Stimulated activated CD8-positive, alpha-beta memory T cell treated with anti-CD3 and anti-CD28 coated beads, Interleukin-4, amount 100 ng/mL, for 48 hours (primary cell): ENCODE data around the gene PPP6R1.
"Not testable (repeated sequence)": the region's sequence is repeated elsewhere in the genome, so short reads cannot be mapped to it uniquely, and the experiment has no call there.

Source experiments
- DNase-seq: peaks from one replicate; pipeline ENCODE4 v3.0.0-alpha.2; 2020

The PPP6R1 gene

DNA sequence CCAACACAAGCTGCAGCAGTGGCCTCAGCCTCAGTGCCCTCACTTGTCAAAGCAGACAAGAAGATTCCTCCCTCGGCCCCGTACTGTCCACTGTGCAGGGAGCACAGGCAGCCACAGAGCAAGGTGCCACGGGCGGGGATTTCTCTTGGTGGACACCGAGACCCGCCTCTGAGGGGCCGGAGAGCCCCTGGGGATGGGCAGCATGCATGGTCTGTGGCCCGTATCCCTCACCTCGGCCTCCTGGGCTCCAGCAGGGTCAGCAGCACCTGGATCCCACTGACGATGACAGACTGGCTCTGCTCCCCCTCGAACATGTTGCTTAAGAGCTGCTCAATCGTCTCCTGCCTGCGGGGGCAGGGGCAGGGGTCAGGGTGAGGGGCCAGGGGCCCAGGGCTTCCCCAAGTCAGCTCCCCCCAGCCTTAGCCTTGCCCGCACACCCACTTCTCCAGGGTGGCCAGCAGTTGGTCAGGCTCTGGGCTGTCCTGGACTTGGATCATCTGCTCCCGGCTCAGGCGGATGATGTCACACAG, 16.8 kb downstream of the PPP6R1 start:
- no peak for DNase-seq

DNA sequence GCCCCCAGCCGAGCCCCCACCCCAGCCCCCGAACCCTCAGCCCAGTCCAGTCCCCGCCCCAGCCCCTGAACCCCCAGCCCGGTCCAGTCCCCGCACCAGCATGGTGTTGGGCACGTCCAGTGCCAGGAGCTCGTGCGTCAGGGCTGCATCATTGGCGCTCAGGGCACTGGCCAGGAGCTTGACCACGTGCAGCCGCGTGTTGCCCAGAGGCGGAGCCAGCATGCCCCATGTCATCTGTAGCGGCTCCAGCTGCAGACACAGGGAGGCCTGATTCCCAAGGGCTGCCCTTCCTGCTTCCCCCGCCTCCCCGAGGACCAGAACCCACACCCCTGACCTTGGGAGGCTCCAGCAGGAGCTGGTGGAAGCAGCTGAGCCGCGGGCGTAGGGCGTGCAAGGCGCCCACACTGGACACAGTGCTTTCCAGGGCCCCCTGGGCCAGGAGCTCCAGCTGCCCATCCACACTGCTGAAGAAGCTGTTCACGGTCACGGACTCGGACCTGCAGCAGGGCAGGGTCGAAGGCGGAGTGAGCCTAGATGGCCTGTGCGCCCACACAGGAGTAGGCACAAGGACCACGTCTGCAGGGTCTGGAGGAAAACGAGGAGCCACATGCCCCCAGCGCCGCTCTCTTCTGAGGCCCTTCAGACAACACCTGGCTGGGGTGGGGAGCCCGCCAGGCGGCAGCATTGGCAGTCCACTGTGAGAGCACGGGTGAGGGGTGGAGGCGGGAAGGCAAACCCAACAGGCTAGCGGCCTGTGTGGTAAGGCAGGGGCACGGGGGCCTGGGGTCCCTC, 17.5 kb downstream of the PPP6R1 start:
- no peak for DNase-seq

DNA sequence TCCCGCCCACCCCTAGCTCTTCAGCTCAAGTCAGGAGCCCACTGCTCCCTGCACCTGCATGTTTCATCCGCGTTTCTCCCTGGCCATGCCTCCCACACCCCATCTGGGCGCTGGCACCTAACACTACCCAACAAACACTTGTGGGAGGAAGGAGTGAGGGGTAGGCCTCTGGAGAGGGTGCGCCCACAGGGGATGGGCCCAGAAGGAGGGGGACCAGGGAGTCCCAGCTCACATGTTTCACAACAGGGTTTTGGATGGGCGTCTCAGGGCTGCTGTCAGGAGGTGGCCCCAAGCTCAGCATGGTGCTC, 18.1 kb downstream of the PPP6R1 start:
- DNase-seq, result no peak

DNA sequence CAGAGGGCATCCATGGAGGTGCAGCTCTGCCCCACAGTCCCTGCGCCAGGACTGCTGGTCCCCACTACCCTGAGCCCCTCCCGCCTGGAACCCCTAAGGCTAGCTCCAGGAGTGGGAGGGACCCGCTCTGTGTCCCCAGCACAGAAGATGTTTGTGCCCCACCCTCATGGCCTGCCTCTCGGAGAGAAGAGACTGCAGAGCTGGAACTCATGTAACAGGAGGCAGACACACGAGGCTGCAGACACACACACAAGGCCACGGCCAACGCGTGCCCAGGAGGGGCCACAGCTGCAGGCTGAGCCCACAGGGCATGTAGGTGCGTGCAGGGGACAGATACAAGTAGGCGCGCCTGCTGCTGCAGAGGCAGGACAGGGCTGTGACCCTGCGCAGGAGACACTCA, 19.8 kb downstream of the PPP6R1 start:
- no peak for DNase-seq

DNA sequence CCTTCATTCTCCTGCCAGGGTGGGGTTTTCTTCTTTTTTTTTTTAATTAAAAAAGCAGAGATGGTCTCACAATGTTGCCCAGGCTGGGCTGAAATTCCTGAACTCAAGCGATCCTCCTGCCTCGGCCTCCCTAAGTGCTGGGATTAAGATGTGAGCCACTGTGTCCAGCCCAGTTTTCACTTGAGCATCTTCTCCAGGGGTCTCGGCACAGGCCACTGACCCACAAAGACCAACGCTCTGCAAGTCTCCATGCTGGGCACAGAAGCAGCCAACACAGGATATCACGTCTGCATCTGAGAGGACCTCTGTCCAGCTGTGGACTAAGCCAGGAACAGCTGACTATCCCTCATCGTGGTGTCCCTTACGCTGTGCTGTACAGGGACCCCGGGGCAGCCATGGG, 20.8 kb downstream of the PPP6R1 start:
- DNase-seq, result no peak

DNA sequence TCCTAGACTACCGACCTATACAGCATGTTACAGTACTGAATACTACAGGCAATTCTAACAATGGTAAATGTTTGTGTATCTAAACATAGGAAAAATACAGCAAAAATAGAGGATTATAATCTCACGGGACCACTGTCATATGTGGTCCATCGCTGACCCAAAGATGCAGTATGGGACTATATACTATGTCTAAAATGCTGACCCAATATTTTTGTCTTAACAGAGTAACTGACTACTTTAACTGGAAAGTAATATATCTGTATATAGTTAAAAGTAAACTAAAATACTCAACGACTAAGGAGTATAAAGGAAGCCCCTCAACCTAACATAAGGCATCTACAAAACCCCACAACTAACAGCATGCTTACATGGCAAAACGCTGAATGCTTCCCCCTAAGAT, 25.8 kb downstream of the PPP6R1 start:
- no peak for DNase-seq

DNA sequence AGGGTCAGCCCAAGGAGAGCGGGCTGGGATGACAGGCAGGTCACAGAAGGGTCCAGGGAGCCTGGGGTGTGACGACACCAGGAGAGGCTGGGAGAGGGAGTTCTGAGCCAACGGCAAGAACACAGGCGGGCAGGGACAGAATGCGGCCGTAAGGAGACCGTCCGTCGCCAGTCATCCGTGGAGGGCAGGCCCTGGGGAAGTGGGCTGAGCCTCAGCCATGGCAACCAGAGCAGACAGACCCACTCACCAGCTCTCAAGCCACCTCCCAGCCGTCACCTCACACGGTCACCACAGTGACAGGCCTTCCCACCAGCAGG, 26.6 kb downstream of the PPP6R1 start:
- no peak for DNase-seq

DNA sequence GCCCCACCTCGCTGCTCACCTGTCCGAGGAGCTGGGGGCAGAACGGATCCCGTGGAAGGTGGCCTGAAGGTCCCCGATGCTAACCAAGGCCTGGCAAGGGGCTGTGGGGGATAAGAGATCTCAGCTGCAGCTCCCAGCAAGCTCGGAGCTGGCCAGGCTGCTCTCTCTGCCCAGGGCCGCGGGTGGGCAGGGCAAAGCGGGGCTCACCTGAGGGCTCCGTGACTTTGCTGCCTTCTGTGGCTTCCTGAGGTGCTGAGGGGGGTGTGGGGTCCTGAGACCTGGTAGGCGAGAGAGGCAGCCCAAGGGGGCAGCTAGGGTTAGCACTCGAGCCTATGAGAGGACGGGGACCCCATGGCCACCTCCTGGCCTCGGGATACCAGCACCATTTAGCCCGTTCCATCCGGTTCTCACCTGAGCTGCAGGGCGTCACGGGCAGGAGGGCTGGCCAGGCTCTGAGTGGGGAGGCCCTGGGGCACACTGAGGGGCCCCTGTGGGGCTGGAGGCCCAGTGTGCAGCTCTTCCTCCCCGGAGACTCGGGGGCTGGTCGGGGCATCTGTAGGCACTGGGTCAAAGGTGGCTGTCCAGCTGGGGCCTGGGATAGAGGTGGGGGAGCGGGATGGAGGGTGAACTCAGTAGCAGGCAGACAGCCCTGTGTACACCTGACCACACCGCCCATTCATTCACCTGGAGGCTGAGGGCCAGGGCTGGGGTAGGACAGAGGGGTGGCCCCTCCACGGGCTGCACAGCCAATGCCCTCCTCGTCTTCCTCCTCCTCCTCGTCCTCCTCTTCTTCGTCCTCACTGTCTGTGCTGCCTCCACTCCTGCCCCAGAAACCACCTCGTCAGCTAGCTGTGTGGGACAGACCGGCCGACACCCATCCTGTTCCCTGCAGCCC, 27.2 kb downstream of the PPP6R1 start:
- DNase-seq, result no peak

DNA sequence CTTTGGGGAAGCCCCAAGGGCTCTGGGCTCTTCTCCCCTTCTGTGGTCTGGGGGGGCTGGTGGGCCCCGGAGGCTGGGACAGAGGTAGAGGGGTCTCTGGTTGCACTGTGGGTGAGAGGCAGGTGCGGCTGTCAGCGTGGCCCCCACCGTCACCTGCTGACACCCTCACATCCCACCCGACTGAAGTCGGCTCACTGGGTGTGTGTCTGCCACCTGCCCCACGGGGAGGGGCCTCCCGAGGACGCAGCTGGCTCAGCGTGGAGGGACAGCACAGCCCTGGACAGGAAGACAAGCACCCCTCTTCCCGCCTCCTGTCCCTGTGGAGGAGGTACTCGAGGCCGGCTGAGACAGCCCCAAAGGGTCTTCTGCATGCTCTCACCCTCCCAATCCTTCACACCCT, 28.0 kb downstream of the PPP6R1 start:
- no peak for DNase-seq

DNA sequence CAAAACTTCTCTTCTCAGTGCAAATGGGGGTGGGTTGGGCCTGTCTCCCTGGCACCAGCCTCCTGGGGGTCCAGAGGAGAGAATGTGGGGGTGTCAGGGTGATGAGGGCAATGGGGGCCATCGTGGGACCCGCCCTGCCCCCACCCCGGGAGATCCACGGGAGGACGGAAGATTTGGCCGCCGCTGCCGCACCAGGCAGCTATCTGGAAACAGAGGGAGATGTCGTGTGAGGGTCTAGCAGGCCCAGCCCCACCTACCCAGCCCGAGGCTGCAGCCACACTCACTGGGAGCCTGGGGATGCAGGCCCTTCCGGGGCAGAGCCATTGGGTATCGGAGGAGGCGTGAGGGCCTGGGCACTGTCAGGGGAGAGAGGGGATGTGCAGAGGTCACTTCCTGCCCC, 28.5 kb downstream of the PPP6R1 start:
- DNase-seq, result no peak

DNA sequence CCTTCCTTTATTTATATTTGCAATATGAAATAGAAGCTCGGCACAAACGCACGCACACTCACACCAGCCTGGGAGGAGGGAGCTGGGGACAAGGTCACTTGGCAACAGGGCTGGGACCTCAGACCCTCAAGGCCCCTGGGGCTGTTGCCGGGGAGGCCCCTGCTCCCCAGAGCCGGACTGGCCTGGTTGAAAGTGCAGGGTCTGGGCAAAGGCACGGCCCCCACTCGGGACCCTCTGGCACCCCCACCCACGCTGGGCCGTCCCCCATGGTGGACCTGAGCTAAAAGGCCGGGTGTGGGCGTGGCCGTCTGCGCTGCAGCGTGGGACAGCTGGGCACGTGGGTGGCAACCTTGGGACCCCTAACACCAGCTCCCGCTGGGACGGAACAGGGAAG, 29.0 kb downstream of the PPP6R1 start:
- no peak for DNase-seq

DNA sequence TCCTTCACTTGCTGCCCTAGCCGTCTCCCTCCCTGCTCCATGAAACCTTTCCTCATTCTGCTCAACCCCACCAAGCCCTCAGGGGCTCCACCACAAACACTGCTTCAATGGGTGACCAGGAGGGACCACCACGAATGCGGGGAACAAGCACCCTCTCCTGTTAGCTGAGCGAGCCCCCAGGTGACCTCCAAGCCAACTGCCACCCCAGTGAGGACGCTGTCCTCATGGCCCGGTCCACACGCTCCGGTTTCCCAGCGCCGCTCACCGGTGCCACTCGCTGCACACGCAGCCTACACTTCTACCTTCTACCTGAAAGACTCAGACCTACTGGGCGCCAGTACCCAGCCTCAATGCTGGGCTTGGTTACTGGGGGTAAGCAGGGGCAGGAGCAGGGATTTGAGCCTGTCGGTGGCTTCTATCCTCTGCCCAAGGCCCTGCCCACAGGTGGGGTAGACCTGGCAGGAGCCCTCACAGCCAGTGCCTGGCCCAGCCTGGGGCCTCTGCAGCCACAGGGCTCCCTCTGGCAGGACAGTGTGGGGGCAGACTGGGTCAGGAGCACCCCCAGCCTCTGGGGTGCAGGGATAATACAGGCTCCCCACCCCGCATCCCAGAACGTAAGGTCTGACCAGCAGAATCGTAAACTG, 29.6 kb downstream of the PPP6R1 start:
- DNase-seq, result no peak

DNA sequence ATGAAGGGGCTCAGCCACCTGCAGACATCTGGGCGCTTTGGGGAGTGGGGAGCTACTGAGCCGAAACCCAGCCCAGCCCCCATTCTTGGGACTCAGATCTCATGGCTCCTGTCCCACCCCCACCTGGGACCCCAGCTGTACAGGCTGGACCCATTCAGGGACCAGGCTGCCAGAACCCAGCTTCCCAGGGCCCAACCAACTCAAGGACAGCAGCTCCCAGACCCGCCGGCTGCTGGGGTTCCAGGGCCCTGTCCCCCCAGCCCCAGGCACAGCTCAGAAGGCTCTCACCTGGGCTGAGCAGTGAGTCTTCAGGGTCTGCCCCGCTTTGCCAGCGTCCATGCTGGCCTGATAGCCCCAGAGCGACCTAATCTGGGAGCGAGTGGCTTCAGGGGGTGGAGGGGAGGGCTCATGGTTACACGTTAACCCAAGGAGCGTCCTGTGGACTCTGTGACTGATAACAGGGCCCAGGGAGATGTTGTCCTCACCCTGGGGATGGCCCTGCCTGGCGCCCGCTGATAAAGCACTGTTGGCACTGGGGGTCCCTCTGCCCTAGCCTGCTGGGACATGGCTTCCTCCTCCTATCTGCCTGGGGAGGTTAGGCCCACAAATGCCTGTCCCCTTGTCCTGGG, 30.3 kb downstream of the PPP6R1 start, which contains the start of gene TMEM86B:
TSS of gene TMEM86B (minus strand) at position 361 of the 629 bp plus-strand sequence. CDS start at position 339, 22 bp downstream.
- DNase-seq, result no peak

DNA sequence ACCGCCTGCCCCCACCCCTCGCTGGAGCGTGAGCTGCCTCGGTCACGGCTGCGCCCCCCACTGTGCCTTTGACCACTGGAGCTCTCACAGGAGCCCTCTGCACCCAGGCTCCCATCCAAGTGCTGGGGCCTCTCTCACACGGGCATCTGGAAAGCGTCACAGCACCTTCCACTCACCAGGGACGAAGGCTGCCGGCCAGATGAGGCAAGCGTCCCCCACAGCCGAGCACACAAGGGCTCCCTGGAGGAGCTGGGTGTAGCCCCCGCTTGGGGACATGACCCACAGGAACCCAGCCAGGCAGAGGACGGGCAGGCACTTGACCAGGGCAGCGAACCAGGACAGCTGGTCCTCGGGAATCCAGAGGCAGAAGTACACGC, 30.8 kb downstream of the PPP6R1 start:
- no peak for DNase-seq

DNA sequence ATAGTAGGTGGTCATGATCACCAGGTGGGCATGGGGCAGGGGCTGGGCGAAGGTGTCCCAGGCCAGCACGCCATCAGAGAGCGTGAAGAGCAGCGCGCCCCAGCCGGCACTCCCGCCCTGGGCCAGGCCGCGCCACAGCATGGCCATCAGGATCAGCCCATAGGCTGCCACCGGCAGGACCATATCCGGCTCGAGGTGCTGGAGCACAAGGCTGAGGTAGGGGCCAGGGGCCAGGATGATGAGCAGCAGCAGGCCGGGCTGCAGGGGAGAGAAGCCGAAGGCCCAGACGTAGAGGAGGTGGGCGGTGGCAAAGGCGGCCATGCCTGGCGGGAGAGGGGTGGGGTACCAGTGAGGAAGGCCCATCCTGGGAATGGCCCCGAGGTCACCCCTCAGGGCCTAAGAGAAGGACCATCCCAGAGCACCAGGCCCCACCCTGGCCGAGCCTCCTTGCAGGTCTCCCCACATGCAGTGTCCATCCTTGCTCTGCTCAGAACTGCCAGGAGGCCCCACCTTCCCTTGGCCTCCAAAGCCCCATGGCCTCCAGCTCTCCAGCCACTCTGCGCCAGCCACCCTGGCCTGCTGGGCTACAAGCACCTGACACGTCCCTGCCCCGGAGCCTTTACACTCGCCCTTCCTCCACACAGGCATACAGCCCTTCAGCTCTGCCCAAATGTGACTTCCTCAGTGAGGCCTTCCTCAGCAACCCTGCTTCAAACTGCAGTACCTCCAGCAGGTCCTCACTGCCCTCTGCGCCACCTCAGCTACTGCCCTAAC, 31.4 kb downstream of the PPP6R1 start:
- no peak for DNase-seq

DNA sequence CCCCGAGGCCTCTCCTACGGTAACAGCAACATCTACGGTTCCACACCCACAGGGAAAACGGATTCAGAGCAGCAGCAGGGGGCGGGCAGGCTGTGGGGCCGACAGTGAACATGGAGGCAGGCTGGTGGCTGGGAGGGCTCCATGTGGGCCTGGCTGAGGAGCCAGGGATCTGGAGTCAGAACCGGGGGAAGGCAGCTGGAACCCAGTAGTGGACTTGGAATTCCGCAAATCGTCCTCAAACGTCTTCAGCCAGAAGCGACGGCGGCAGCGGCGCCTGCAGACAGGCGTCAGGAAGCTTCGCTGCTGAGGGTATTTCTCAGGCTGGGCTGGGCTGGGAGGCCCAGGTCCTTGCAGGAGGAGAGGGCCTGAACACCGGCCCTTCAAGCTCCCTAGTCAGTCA, 32.0 kb downstream of the PPP6R1 start:
- no peak for DNase-seq

DNA sequence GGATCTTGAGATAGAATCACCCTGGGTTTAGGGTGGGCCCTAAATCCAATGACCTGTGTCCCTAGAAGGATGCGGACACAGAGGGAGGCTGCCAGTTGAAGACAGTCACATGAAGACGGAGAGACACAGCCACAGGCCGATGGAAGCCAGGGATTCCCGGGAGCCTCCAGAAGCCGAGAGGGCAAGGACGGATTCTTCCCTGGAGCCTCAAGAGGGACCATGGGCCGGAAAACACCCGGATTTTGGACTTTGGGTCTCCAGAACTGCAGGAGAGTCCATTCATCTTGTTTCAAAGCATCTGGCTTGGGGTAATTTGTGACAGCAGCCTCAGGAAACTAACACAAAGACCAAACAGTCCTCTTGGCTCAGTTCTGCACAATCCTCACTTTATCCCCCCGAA, 32.5 kb downstream of the PPP6R1 start:
- no peak for DNase-seq

DNA sequence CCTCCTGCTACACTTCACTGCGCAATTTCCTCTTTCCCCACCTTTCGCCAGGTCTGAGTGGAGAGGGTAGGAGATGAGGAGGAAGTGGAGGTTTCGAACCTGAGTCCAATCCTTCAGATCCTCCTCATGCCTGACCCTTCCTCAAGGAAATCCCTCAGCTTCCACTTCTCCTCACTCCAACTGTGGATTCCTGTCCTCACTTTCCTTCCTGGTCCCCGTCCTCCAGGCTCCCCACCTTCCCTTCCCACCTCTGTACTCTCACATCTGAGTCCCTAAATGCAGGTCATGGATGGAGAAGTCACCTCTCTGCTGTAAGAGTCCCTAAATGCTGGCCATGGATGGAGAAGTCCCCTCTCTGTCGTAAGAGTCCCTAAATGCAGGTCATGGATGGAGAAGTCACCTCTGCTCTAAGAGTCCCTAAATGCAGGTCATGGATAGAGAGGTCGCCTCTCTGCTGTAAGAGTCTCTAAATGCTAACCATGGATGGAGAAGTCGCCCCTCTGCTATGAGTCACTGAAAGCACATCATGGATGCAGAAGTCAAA, 33.3 kb downstream of the PPP6R1 start:
- DNase-seq, result no peak

DNA sequence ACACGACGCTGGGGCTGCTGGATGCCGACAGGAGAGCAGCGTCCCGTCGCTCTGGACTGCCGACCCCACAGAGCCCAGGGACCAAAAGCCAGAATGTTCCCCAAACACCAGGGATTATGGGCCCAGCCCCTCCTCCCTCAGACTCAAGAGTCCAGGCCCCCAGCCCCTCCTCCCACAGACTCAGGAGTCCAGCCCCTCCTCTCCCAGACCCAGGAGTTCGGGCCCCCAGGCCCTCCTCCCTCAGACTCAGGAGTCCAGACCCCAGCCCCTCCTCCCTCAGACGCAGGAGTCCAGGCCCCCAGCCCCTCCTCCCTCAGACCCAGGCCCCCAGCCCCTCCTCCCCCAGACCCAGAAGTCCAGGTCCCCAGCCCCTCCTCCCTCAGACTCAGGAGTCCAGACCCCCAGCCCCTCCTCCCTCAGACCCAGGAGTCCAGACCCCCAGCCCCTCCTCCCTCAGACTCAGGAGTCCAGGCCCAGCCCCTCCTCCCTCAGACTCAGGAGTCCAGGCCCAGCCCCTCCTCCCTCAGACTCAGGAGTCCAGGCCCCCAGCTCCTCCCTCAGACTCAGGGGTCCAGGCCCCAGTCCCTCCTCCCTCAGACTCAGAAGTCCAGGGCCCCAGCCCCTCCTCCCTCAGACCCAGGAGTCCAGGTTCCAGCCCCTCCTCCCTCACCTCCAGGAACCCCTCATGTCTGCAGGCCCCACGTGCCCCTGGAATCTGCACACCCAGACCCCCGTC, 34.0 kb downstream of the PPP6R1 start:
- DNase-seq, result not testable (repeated sequence)

DNA sequence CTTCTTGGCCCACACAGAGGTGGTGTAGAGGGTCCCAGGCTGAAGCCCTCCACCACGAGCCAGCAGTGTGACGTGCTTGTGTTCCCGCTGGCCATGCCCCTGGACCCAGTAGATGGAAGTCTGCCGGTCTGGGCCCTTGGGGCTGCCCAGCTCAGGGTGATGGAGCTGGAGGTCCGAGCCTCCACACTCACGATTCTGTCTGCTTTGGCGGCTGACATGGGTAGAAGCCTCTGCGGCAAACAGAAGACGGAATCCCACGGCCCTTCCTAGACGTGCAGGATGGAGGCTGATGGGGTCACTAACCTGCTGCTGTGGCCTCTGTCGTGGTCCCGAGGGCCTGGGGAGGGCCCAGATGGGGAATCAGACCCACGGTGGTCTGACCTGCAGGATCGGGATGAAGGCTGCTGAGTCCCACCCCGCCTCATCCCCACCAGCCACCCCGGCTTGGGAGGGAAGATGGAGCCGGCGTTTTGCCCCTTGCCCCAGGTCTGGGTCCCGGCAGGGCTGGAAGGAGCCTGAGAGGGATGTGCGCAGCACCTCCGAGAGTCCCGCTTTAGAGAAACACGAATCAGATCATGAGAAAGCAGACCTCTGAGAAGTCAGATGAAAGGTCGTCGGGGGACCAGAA, 34.7 kb downstream of the PPP6R1 start:
- DNase-seq, result no peak
